PFSK-1 (cell line): Measurements from ENCODE around the gene CENPP.

ENCODE experiments used
- POLR2AphosphoS5 ChIP-seq: IDR thresholded peaks from 2 replicates; pipeline ENCODE4 v1.6.1; 2012; ENCODE audit warnings: low read depth, mild to moderate bottlenecking, control low read depth, low read length, moderate library complexity
- TAF1 ChIP-seq: IDR thresholded peaks from 2 replicates; pipeline ENCODE4 v1.6.1; 2012; ENCODE audit warnings: low read length, control low read depth, borderline replicate concordance; ENCODE audit not compliant: insufficient read depth
- TF ChIP-seq, protein P1 (sequence below), 2 experiments: IDR thresholded peaks; 2 replicates each; pipeline versions ENCODE4 v1.6.1 to v1.8.0; 2011 to 2012; ENCODE audit warnings: low read depth in 2 of 2, low read length in 2 of 2, control low read depth in 1 of 2, inconsistent platforms in 1 of 2, mild to moderate bottlenecking in 1 of 2, moderate library complexity in 1 of 2; ENCODE audit not compliant: insufficient read depth in 1 of 2

DNA sequence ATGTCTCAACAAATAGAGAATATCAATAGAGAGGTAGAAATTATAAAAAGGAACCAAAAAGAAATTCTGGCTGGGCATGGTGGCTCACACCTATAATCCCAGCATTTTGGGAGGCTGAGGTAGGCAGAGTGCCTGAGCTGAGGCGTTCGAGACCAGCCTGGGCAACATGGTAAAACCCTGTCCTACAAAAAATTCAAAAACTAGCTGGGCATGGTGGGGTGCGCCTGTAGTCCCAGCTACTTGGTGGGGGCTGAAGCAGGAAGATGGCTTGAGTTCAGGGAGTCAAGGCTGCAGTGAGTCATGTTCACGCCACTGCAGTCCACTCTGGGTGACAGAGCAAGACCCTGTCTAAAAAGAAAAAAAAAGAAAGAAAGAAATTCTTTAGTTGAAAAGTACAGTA lies 319.3 kb downstream of the CENPP start:
- TF ChIP-seq, protein P1, sequence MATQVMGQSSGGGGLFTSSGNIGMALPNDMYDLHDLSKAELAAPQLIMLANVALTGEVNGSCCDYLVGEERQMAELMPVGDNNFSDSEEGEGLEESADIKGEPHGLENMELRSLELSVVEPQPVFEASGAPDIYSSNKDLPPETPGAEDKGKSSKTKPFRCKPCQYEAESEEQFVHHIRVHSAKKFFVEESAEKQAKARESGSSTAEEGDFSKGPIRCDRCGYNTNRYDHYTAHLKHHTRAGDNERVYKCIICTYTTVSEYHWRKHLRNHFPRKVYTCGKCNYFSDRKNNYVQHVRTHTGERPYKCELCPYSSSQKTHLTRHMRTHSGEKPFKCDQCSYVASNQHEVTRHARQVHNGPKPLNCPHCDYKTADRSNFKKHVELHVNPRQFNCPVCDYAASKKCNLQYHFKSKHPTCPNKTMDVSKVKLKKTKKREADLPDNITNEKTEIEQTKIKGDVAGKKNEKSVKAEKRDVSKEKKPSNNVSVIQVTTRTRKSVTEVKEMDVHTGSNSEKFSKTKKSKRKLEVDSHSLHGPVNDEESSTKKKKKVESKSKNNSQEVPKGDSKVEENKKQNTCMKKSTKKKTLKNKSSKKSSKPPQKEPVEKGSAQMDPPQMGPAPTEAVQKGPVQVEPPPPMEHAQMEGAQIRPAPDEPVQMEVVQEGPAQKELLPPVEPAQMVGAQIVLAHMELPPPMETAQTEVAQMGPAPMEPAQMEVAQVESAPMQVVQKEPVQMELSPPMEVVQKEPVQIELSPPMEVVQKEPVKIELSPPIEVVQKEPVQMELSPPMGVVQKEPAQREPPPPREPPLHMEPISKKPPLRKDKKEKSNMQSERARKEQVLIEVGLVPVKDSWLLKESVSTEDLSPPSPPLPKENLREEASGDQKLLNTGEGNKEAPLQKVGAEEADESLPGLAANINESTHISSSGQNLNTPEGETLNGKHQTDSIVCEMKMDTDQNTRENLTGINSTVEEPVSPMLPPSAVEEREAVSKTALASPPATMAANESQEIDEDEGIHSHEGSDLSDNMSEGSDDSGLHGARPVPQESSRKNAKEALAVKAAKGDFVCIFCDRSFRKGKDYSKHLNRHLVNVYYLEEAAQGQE (IDR thresholded peaks at IDR 0.05; ENCODE audit: insufficient read depth in 1 of 2, low read depth in 2 of 2, low read length in 2 of 2): no peak
- no peak for TF ChIP-seq POLR2AphosphoS5
- TF ChIP-seq TAF1: no peak
